Medulla oblongata (tissue), 1 donor: ENCODE data around the gene CACNA1C.
"Not testable (repeated sequence)": the region's sequence is repeated elsewhere in the genome, so short reads cannot be mapped to it uniquely, and the experiment has no call there.

Experiments used
- DNase-seq: peaks from one replicate; pipeline ENCODE4 v3.0.0-alpha.2; 2015; ENCODE audit errors: extremely low spot score

CACNA1C gene

DNA sequence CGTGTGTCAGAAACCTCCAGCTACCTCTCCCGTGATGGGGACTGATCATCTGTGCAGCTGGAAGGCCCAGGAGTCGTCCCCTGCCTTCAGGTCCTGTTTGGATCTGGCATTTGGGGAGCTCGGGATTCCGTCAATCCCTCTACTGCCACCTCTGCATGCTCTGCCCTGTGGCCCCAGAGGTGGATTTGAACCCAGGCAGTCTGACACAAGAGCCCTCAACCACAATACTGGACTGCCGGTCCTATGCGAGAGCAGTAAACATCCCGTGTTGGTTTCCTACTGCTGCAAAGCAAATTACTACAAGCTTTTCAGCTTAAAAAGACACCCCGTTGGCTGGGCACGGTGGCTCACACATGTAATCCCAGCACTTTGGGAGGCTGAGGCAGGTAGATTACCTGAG, 620.1 kb downstream of the CACNA1C start:
- no peak for DNase-seq

GRCh38 chr12:2673966-2674810, 621.4 kb downstream of the CACNA1C start:
- no peak for DNase-seq

DNA sequence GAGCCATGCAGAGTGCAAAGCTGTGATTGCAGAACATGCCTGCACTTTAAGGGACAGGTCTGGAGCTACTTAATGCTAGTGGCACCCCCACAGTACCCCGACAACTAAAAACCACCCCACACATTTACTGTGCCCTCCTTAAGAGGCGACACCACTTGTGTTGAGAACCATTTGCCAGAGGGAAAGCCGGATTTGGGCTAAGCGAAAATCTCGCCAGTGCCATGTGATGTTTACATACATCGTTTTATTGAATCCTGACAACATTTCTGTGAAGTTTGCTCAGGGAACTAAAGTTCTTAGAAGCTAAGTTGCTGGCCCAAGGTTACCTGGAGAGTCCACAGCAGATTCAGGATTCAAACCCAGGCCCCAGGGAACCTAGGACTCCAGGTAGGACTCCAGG, 623.0 kb downstream of the CACNA1C start:
- DNase-seq: no peak

- no peak for DNase-seq
Observed at GRCh38 chr12:2677142-2677880, 624.5 kb downstream of the CACNA1C start.

GRCh38 chr12:2678426-2678825, 625.6 kb downstream of the CACNA1C start:
- no peak for DNase-seq

DNA sequence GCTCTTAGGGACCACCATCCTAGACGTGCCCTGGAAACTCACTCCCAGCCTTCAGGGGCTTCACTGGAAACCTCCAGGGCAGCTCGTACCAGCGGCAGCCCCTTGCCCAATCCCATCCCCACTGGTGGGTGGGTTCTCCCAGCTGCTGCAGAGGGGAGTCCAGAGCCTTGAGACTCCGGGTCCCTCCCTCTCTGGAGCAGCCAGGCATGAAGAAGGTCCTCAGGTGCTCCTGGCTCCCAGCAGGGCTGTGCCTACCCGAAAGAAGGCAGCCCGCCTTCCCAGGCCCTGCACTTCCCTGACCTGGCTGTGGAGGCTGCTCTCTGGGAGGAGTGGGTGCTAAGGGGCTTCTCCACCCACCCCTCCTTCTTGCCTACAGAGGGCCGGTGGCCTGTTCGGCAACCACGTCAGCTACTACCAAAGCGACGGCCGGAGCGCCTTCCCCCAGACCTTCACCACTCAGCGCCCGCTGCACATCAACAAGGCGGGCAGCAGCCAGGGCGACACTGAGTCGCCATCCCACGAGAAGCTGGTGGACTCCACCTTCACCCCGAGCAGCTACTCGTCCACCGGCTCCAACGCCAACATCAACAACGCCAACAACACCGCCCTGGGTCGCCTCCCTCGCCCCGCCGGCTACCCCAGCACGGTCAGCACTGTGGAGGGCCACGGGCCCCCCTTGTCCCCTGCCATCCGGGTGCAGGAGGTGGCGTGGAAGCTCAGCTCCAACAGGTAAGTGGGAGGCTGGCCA, 626.5 kb downstream of the CACNA1C start:
- no peak for DNase-seq

GRCh38 chr12:2679816-2680675, 627.3 kb downstream of the CACNA1C start:
- no peak for DNase-seq

DNA sequence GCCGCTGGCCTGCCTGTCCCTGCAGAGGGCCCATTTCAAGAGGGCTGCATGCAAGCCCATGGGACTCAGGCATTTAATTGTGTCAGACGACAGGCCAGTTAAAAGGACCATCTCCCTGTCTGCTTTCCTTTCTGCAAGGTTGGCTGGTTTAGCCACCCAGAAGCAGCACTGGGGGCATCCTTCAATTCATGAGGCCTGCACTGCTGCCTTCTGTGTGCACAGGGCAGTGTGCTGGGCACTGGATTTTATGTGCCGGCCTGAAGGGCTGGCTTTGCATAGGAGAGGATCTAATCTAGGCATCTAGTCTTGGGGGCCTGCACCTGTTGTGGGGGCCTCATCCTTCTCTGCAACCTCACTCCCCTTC, 627.9 kb downstream of the CACNA1C start:
- DNase-seq: no peak

DNA sequence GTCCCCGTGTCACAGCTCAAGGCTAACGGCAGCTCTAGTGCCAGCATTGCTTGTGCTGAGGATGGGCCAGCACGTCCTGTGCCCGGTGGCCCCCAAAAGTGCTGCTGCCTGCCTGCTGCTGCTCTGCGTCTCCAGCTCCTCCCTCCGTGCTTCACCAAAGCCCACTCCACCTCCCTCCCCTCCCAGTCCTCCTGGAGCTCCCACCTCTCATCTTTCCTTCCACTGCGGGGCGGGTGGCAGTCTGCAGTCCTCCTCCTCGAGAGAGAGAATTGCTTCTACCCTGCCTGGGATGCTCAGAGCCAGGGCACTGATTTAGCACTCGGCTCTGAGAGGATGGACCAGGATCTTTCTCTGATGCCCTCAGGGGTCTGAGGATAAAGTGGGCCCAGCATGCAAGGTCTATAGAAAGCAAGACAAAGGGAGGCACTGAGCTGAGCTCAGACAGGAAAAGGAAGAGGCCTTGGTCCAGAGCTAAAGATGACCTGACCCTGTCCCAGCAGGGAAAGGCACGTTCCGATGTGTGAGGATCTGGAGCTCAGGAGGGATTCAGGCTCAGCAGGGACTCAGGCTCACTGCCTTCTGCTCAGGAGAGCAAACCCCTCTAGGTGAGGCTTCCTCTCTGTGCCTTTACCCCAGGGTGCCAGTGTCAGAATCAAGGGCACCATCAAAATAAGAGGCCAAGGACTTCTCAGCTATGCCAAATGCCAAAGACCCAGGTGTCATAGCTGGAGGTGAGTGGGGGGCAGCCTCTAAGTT, 628.8 kb downstream of the CACNA1C start:
- DNase-seq: no peak

DNA sequence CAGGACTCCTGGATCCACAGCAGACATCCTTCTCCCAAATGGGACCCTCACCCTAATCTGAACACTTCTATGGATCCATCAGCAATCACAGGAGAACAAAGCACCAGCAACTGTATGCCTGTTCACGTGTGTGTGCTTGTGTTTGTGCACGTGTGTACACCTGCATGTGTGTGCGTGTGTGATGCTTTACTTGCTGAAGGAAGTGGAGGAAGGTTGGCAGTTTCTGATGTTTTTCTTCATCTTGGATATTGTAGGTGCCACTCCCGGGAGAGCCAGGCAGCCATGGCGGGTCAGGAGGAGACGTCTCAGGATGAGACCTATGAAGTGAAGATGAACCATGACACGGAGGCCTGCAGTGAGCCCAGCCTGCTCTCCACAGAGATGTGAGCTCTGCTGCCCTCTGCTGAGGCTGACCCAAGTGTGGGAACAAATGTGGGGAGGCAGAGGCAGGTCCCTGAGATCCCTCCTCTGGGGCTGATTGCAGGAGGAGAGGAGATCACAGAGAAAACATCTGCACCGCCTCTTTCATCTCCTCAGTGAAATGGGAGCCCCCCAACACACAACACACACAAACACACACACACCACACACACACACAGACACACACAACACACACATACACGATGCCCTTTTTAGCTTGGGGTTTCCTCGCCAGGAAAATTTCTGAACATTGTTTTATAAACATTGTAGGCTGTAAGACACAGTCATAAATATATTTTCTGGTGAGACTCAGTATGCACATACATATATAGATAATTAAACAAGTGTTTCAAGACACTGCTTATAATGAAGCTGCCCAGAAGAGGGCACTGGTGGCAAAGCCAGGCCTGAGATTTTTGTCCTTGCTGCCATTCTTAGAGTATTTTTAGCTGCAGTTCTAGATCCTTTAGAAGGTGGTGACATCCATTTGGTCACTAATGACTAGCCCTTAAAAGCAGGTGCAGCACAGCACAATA, 629.8 kb downstream of the CACNA1C start:
- DNase-seq: peak; percentile 5

GRCh38 chr12:2683283-2684025, 630.7 kb downstream of the CACNA1C start:
- DNase-seq: no peak

- not testable (repeated sequence) for DNase-seq
Observed at GRCh38 chr12:2684026-2684325, 631.2 kb downstream of the CACNA1C start.

- not testable (repeated sequence) for DNase-seq
Observed at GRCh38 chr12:2685620-2686279, 633.0 kb downstream of the CACNA1C start.

DNA sequence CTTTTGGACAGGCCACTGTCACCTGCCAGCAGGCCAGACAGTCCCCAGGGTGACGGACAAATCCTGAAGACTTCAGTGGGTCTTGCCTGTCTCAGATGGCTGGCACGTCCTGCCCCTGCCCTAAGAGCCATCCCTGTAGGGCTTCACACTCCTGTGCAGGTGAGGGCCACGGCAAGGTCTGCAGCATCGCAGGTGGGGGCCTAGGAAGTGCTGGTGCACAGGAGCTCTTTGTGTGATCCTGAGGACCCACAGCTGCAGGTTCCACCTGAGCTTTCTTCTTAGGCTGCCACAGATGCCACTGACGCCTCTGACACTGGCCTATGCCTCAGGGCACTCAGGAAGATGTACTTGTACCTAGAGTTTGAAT, 633.5 kb downstream of the CACNA1C start:
- DNase-seq: no peak

DNA sequence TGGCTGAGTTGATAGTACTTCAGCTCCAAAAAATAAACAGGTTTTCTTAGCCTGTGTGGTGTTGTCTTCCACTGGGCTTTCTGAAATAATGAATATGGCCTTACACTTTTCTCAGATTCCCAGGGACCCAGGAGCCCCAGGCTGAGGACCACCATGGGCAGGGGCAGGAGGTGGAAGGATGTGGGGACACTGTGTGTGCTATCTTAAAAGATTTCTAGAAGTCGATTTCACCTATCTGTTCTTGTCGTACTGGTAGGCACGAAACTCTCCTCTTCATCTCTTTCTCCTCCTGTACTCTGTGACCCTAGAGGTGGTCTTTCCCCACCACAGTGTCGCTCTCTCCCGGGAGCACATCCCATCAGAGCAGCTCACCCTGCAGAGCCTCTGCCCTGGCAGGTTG, 634.3 kb downstream of the CACNA1C start:
- DNase-seq: no peak

DNA sequence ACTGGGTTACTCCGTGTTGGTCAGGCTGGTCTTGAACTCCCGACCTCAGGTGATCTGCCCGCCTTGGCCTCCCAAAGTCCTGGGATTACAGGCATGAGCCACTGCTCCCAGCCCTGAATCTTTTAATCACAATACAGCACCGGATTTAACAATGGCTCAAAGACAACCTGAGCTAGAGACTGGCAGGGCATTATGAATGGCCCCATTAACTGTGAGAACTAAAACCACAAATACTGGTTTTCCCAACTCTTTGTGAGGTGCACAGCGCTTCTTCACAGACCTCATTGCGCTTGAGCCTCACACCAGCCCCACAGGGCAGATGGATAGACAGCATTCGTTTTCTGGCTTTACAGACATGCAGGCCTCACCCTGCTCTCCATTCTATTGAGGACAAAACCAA, 634.9 kb downstream of the CACNA1C start:
- no peak for DNase-seq

- DNase-seq: no peak
Observed at GRCh38 chr12:2688381-2688931, 635.7 kb downstream of the CACNA1C start.

GRCh38 chr12:2689393-2689792, 636.6 kb downstream of the CACNA1C start:
- DNase-seq: no peak
